ENCODE data around the gene SOX12. TPM values are rescaled to one million over a fixed set of nuclear protein-coding genes. Genes with fewer than 3 reads are reported as not detected.

The SOX12 gene
- polyA plus RNA-seq, 1 experiment: 3.8 TPM

GRCh38 chr20:312067-312466, 13.3 kb upstream of the SOX12 start:
- H3K27ac ChIP-seq (ENCODE audit: low read depth, low read length): no peak overlapping the region
- H3K4me3 ChIP-seq (ENCODE audit: low read depth, low read length): no peak overlapping the region
- H3K27me3 ChIP-seq (ENCODE audit: control insufficient read depth, insufficient read depth, low read length): no peaks in the 10 kb centered on the region
- no peaks in the 10 kb centered on the region for H3K9me3 ChIP-seq (ENCODE audit: control insufficient read depth, insufficient read depth, low read length)
- CTCF ChIA-PET: interaction anchor here (2.0 to 2.1 kb wide), 2 partner anchors 12 to 19 kb away, joined by 7 to 8 read pairs; no protein-coding TSS in a partner anchor
- DNase-seq (ENCODE audit: low read depth, low spot score): no peak
- POLR2A ChIA-PET: interaction anchor here (0.6 to 3.2 kb wide), 3 partner anchors 11 to 15 kb away, joined by 3 to 13 read pairs (median 3); partner anchors contain the start of genes SOX12 and ZCCHC3
- no peak for TF ChIP-seq CTCF (IDR thresholded peaks at IDR 0.05; ENCODE audit: low read depth, low read length)

GRCh38 chr20:312866-313265, 12.5 kb upstream of the SOX12 start:
- H3K27me3 ChIP-seq (ENCODE audit: control insufficient read depth, insufficient read depth, low read length): no peaks in the 10 kb centered on the region
- POLR2A ChIA-PET: interaction anchor here (0.7 to 3.2 kb wide), 3 partner anchors 12 to 15 kb away, joined by 3 to 13 read pairs (median 3); partner anchors contain the start of gene SOX12
- H3K27ac ChIP-seq (ENCODE audit: low read depth, low read length): no peak overlapping the region
- no peak for TF ChIP-seq CTCF (IDR thresholded peaks at IDR 0.05; ENCODE audit: low read depth, low read length)
- CTCF ChIA-PET: interaction anchor here (1.1 to 2.0 kb wide), 2 partner anchors 11 to 41 kb away, joined by 3 to 8 read pairs; no protein-coding TSS in a partner anchor
- DNase-seq (ENCODE audit: low read depth, low spot score): no peak
- no peak overlapping the region for H3K4me3 ChIP-seq (ENCODE audit: low read depth, low read length)
- H3K9me3 ChIP-seq (ENCODE audit: control insufficient read depth, insufficient read depth, low read length): no peaks in the 10 kb centered on the region

DNA sequence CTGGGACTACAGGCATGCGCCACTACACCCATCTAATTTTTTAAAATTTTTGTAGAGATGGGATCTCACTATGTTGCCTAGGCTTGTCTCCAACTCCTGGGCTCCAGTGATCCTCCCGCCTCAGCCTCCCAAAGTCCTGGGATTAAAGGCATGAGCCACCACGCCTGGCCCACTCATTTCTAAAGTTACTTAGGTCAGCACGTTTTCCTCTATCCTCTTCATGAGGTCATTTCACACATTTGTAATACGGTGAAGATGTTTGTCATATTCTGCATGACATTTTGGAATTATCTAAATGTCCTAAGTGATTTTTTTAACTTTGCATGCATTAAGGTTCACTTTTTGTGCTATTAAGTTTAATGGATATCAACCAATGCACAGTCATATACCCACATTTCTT, 11.9 kb upstream of the SOX12 start:
- no peak overlapping the region for H3K27ac ChIP-seq (ENCODE audit: low read depth, low read length)
- H3K27me3 ChIP-seq (ENCODE audit: control insufficient read depth, insufficient read depth, low read length): no peaks in the 10 kb centered on the region
- H3K9me3 ChIP-seq (ENCODE audit: control insufficient read depth, insufficient read depth, low read length): no peaks in the 10 kb centered on the region
- POLR2A ChIA-PET: interaction anchor here (0.7 to 3.2 kb wide), 2 partner anchors 11 to 15 kb away, joined by 3 to 13 read pairs; partner anchors contain the start of gene SOX12
- DNase-seq (ENCODE audit: low read depth, low spot score): no peak
- CTCF ChIA-PET: interaction anchor here (1.1 to 2.0 kb wide), 2 partner anchors 11 to 41 kb away, joined by 3 to 8 read pairs; no protein-coding TSS in a partner anchor
- H3K4me3 ChIP-seq (ENCODE audit: low read depth, low read length): no peak overlapping the region
- no peak for TF ChIP-seq CTCF (IDR thresholded peaks at IDR 0.05; ENCODE audit: low read depth, low read length)

GRCh38 chr20:313948-314347, 11.4 kb upstream of the SOX12 start:
- no peak for DNase-seq (ENCODE audit: low read depth, low spot score)
- TF ChIP-seq CTCF (IDR thresholded peaks at IDR 0.05; ENCODE audit: low read depth, low read length): no peak
- Histone ChIP-seq H3K27me3 (ENCODE audit: control insufficient read depth, insufficient read depth, low read length) (no peaks in the 10 kb centered on the region), H3K27ac (ENCODE audit: low read depth, low read length) (peak overlapping the region; percentile 31), H3K4me3 (ENCODE audit: low read depth, low read length) (no peak overlapping the region), H3K9me3 (ENCODE audit: control insufficient read depth, insufficient read depth, low read length) (no peaks in the 10 kb centered on the region)
- ChIA-PET CTCF (interaction anchor here (1.1 kb wide), 1 partner anchor 40 kb away, joined by 3 read pairs; no protein-coding TSS in a partner anchor), POLR2A (interaction anchor here (3.2 kb wide), 1 partner anchor 11 kb away, joined by 13 read pairs; the partner anchor contains the start of gene SOX12)

GRCh38 chr20:316316-317068, 8.9 kb upstream of the SOX12 start:
- POLR2A ChIA-PET: interaction anchor here (0.7 to 1.0 kb wide), 2 partner anchors 12 to 18 kb away, joined by 4 to 7 read pairs; no protein-coding TSS in a partner anchor
- H3K27me3 ChIP-seq (ENCODE audit: control insufficient read depth, insufficient read depth, low read length): no peaks in the 10 kb centered on the region
- DNase-seq (ENCODE audit: low read depth, low spot score): no peak
- TF ChIP-seq CTCF (IDR thresholded peaks at IDR 0.05; ENCODE audit: low read depth, low read length): no peak
- H3K27ac ChIP-seq (ENCODE audit: low read depth, low read length): peak overlapping the region; percentile 80
- H3K4me3 ChIP-seq (ENCODE audit: low read depth, low read length): no peak overlapping the region
- no peaks in the 10 kb centered on the region for H3K9me3 ChIP-seq (ENCODE audit: control insufficient read depth, insufficient read depth, low read length)
- CTCF ChIA-PET: interaction anchor here (0.6 kb wide), 1 partner anchor 14 kb away, joined by 3 read pairs; no protein-coding TSS in a partner anchor
